ENCODE data around the gene IL10RA.

The IL10RA gene

DNA sequence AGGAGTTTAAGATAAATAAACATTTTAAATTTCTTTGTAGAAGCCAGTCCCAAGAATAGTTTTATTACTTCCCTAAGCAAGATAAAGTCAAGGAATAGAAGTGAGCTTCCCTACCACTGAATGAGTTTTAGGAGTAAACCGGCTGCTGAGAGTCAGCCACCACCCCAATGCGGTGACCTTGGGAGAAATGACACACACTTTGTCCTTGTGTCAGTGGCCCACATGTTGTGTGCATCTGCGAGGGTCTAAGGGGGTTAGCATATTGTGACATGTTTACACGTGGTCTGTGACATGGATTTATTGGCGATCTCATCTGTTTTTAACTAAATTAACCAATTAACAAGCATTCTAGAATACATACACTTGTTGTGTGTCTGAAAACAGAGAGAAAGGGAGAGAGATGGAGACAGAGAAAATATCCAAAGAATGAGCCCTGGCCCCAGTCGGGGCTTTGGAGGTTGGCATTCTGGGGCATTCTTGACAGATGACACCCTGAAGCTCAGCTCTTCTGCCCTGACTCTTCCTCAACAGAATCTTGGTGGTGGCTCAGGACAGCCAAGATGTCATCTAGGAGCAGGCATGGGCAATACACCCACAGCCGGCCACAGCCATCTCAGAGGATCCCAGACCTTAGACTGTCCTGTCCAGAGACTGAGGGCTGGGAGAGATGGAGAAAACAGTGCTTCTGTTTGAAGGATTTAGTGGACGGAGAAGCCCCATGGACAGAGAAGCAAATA is 60.9 kb downstream of the IL10RA start:
- no peak for DNase-seq (ENCODE audit: low read depth)

DNA sequence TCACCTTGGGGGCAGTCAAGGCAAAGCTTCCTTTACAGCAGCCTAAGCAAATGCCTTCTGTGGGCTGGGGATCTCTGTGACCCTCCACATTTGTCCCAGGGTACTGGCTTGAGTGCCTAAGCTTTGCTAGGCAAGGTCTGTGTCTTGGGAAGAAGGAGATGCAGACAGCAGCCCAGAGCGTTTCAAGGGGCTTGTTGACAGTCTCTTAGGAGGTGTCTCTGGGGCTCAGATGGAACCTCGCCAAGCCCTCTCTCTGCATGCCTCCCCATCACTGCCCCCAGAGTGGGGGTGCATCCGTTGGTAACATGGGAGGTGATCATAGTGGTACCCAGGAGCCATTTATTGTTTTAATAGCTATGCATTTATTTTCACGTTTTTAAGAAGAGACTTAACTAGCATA is 61.6 kb downstream of the IL10RA start:
- DNase-seq (ENCODE audit: low read depth), result no peak

DNA sequence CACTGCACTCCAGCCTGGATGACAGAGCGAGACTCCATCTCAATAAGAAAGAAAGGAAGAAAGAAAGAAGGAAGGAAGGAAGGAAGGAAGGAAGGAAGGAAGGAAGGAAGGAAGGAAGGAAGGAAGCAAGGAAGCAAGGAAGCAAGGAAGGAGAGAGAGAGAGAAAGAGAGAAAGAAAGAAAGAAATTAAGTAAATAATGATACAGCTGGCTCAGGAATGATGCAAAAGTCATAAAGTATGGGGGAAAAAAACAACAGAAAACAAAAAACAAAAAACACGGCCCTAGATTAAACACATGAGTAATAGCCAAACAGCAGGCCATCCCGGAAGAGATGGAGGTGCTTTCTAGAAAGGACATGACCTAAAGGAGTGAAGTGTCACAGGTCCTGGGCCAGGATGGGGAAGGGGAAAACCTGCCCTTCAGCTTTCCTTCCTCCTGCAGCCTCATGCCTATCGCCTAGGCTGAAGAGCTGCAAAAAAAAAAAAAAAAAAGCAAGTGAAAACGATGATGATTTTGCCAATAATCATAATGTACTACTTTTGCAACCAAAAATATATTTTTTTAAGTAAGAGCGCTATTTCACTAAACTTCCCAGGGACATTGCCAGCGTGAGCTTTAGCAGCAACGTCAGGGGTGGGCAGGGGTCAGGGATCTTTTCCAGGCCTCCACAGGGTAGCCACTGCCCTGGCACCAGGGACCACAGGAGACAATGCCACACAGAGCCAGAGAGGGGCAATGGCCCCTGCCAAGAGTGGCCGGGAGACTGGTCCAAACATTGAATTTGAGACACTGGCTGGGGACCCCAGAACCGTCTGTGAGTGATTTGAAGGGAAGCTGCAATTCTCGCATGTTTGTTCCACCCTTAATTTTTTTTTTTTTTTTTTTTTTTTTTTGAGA is 62.5 kb downstream of the IL10RA start:
- no peak for DNase-seq (ENCODE audit: low read depth)

DNA sequence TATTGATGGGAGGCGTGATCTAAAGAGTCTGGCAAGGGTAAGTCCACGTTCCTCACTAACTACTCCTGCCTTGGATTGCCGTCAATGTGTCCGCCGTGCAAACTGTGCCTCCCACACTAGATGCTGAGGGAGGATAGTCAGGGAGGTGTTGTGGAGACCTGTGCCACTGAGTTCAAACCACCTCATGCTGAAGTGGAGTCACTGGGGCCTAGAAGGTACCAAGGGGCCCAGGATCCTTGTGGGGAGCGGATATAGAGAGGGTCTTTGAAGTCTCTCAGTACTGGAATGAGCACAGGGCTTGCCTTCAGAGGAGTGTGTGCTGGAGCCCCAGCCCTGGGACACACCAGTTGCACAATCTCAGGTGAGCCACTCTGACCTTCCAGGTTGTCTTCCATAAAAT is 63.6 kb downstream of the IL10RA start:
- DNase-seq (ENCODE audit: low read depth), result no peak

DNA sequence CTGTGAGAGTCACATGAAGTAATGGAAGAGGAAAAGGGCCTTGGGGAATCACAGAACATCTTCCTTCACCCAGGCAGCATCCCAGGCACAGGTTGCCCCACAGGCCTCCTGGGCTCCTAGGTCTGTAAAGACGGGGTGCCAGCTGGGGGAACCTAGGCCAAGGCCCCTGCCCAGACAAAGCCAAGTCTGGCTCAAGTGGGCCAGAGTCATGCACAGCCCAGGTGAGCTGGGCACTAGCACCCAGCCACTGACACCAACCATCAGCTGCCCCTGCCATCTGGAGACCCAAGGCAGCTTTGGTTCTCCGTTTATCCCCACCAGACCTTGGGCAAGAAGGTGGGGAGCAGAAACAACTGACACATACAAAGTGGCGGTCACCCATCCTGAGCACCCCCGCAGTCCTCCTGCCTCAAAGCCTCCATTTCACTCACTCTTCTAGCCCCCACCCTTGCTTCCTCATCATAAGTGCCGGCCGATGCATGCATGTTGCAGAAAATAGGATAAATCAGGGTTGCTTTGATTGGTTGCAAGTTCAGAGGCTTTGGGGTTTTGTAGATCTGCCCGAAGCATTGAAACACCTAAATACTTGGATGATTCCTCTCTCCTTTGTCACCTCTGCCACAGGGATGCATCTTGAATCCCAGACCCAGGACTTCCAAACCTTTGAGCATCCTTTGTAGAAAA is 64.2 kb downstream of the IL10RA start:
- DNase-seq (ENCODE audit: low read depth), result no peak
